Heart left ventricle (tissue), 16 donors: ENCODE measurements around the gene SLC39A9. TPM values are rescaled to one million over a fixed set of nuclear protein-coding genes. Genes with fewer than 3 reads are reported as not detected.

Experiments
- ATAC-seq, 4 donors: fragments of 200-7000 bp; cut with Tn5 transposase; one replicate each; pipeline ENCODE4 v1.9.1; 2020 to 2022; ENCODE audit warnings: moderate library complexity in 4 of 4, mild to moderate bottlenecking in 3 of 4, moderate number of reproducible peaks in 1 of 4
- DNase-seq, 5 donors: peaks; one replicate each; pipeline ENCODE4 v3.0.0-alpha.2; 2020
- H3K27ac ChIP-seq, 12 donors: fragments of 200-600 bp; sonication (generic) in 4 of 12; one replicate each; pipeline versions ENCODE4 v1.5.0 to v1.8.0; 2016 to 2022; ENCODE audit warnings: mild to moderate bottlenecking in 2 of 12
- H3K27me3 ChIP-seq, 9 donors: fragments of 200-600 bp; sonication (generic) in 2 of 9; one replicate each; pipeline versions ENCODE4 v1.5.1 to v1.8.0; 2016 to 2022; ENCODE audit warnings: mild to moderate bottlenecking in 3 of 9
- H3K36me3 ChIP-seq, 9 donors: fragments of 200-600 bp; sonication (generic) in 2 of 9; one replicate each; pipeline versions ENCODE4 v1.5.0 to v1.8.0; 2018 to 2022; ENCODE audit warnings: mild to moderate bottlenecking in 2 of 9
- H3K4me1 ChIP-seq, 12 donors: fragments of 200-600 bp; sonication (generic) in 4 of 12; one replicate each; pipeline versions ENCODE4 v1.5.0 to v1.8.0; 2016 to 2022; ENCODE audit warnings: mild to moderate bottlenecking in 3 of 12
- H3K4me3 ChIP-seq, 12 donors: fragments of 200-600 bp; sonication (generic) in 4 of 12; one replicate each; pipeline versions ENCODE4 v1.5.0 to v1.8.0; 2017 to 2022; ENCODE audit warnings: mild to moderate bottlenecking in 9 of 12, moderate library complexity in 4 of 12
- H3K9me3 ChIP-seq, 12 donors: fragments of 200-600 bp; sonication (generic) in 4 of 12; one replicate each; pipeline versions ENCODE4 v1.5.0 to v1.8.0; 2016 to 2022; ENCODE audit warnings: mild to moderate bottlenecking in 1 of 12
- POLR2A ChIP-seq, 2 donors: fragments of 450-650 bp; IDR thresholded peaks; one replicate each; pipeline ENCODE4 v1.6.1; 2017; ENCODE audit warnings: antibody characterized with exemption in 2 of 2, mild to moderate bottlenecking in 2 of 2, moderate library complexity in 2 of 2
- WGBS, 4 donors: extraction: QIAGEN DNeasy Blood & Tissue Kit in 2 of 4; methylation state at CpG; one replicate each; pipeline versions ENCODE4 v1.1.5 to v1.1.7; 2013 to 2018; 5-methylcytosine and 5-hydroxymethylcytosine counted together
- intact Hi-C, 10 donors: fragments of 100-400 bp; cut with DNase I; formaldehyde crosslinking; loops; one replicate each; pipeline versions ENCODE4 v1.11.1 to v1.14.2; 2022
- polyA plus RNA-seq, 2 donors: library from polyadenylated mRNA; stranded (reverse); fragments of 200-250 nt; gene quantifications; one replicate each; pipeline ENCODE4 v1.2.3, GENCODE V29; 2013
- total RNA-seq, 9 donors: library from RNA; depleted of rRNA in 2 of 9; stranded (reverse); fragments of >200 nt in 2 of 9; fragmentation: NEBNext Ultra II Directional in 3 of 9; extraction: Animal tissue kit (Norgen Biotek cat#: 25700) in 3 of 9; gene quantifications; one replicate each; pipeline versions ENCODE4 v1.1.0 to v1.2.4, GENCODE V29; 2016 to 2023
- TF ChIP-seq, protein P1 (sequence below), 12 donors: fragments of 200-600 bp; sonication (generic) in 4 of 12; IDR thresholded peaks; one replicate each; pipeline versions ENCODE4 v1.5.0 to v1.8.0; 2018 to 2022; ENCODE audit warnings: antibody characterized with exemption in 12 of 12, mild to moderate bottlenecking in 5 of 12
- donor health status: ischemic (EF 13 %, LVEDD 7.1; RV severe dilation, severe dysfunction).
- donor health status: healthy with polysubstance abuse.
- donor health status: DM: no; HTN: yes; CAD: no.
- donor health status: DM: no; HTN: no; CAD: no.
- donor health status: ischemic (EF 25% LVEDD 6.9; RV normal size, moderate dysfunction).
- donor health status: ischemic (EF 25% LVEDD 5.7; RV mildly dilated, moderate dysfunction).
- donor health status: healthy.
- donor health status: DM: yes; HTN: yes; CAD: no.
- donor health status: ischemic (EF 35%, LVEDD 5.7; RV mildly dilated, moderate dysfunction).
- donor health status: nonischemic (EF 11% LVEDD 7.7; RV severe dilation, severe dysfunction).
- donor health status: DM: yes; HTN: yes; CAD: no.
- donor health status: PGD.
- donor health status: ischemic (EF 29% LVEDD 5.4; RV normal size, mild dysfunction).
- donor health status: nonischemic (EF 23%, LVEDD 6.1; RV moderate dilation, normal function).

SLC39A9 gene
- total and polyA plus RNA-seq, 11 donors = 7.2 to 37.5 (median 25.5) TPM

DNA sequence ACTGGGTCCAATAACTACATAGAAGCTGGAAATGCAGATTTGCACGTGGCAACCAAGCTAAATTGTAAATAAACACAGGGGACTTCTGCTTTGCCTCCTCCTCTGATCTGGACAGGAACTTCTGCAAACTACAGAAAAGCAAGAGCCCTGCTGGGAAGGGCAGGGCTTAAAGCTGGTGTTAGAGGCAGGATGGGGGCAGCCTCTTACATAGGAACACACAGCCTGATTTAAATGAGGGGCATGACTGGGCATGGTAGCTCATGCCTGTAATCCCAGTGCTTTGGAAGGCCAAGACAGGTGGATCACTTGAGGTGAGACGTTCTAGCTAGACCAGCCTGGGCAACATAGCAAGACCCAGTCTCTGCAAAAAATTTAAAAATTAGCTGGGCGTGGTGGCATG is 47.1 kb upstream of the SLC39A9 start:
- intact Hi-C loops = loop anchor here in 1 of 10 donors (5.0 kb wide), 1 partner anchor 94 kb away; no protein-coding TSS in a partner anchor
- Histone ChIP-seq H3K4me3 (no peak overlapping the region), H3K9me3 (no peaks in the 10 kb centered on the region), H3K4me1 (peaks cover 0 to 23% (median 11%) of the 10 kb centered on the region in 12 donors), H3K27me3 (no peaks in the 10 kb centered on the region), H3K36me3 (peaks cover 0 to 39% (median 21%) of the 10 kb centered on the region in 9 donors), H3K27ac (no peak overlapping the region)
- no peak for ATAC-seq
- 68 to 80% (median 75%) methylated on average over 3 of the region's 3 CpGs for WGBS, 4 donors
- no peak for DNase-seq
- TF ChIP-seq, protein P1, sequence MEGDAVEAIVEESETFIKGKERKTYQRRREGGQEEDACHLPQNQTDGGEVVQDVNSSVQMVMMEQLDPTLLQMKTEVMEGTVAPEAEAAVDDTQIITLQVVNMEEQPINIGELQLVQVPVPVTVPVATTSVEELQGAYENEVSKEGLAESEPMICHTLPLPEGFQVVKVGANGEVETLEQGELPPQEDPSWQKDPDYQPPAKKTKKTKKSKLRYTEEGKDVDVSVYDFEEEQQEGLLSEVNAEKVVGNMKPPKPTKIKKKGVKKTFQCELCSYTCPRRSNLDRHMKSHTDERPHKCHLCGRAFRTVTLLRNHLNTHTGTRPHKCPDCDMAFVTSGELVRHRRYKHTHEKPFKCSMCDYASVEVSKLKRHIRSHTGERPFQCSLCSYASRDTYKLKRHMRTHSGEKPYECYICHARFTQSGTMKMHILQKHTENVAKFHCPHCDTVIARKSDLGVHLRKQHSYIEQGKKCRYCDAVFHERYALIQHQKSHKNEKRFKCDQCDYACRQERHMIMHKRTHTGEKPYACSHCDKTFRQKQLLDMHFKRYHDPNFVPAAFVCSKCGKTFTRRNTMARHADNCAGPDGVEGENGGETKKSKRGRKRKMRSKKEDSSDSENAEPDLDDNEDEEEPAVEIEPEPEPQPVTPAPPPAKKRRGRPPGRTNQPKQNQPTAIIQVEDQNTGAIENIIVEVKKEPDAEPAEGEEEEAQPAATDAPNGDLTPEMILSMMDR (IDR thresholded peaks at IDR 0.05) = no peak
- no peak for TF ChIP-seq POLR2A (IDR thresholded peaks at IDR 0.05)

DNA sequence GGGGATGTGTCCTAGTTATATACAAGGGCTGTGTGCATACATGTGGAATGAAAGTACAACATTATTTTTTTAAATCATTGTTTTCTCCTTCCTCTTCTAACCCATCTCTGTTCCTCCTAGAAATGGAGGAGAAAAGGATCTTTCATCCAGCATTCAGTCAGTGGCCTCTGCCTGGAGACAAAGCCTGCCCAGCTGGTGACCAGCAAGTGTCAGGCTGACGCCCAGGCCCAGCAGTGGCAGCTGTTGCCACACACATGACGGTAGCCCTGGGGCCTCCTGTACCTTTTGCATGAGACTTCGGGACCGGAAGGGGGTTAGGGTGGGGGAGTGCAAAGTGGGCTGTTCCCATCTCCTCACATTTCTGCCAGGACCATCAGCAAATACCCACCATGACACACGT is 46.6 kb upstream of the SLC39A9 start:
- H3K4me1 ChIP-seq = peaks cover 0 to 23% (median 11%) of the 10 kb centered on the region in 12 donors
- H3K4me3 ChIP-seq = no peak overlapping the region
- no peaks in the 10 kb centered on the region for H3K9me3 ChIP-seq
- TF ChIP-seq, protein P1 (IDR thresholded peaks at IDR 0.05) = no peak
- no peak for TF ChIP-seq POLR2A (IDR thresholded peaks at IDR 0.05)
- H3K27me3 ChIP-seq = no peaks in the 10 kb centered on the region
- intact Hi-C loops = loop anchor here in 1 of 10 donors (5.0 kb wide), 1 partner anchor 95 kb away; no protein-coding TSS in a partner anchor
- H3K27ac ChIP-seq = no peak overlapping the region
- ATAC-seq = no peak
- DNase-seq = no peak
- H3K36me3 ChIP-seq = peaks cover 0 to 38% (median 21%) of the 10 kb centered on the region in 9 donors
- WGBS, 4 donors = 69 to 91% (median 87%) methylated on average over 5 of the region's 5 CpGs

DNA sequence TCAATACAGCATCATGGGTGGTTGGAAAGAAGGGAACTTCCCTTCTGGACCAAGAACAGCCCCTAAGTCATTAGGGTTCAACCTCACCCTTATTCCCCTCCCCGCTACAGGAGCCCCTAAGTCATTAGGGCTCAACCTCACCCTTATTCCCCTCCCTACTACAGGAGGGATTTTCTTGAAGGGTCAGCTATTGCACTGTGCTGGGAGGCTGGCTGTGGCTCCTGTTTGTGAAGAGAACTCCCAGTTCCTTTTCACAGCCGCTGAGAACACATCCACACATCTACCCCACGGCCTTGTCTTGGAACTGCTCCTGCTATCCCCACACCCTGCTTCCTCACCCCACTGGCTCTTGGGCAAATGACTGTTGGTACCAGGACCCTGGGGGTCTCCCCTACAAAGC is 45.3 kb upstream of the SLC39A9 start:
- Histone ChIP-seq H3K9me3 (no peaks in the 10 kb centered on the region), H3K27ac (no peak overlapping the region), H3K27me3 (no peaks in the 10 kb centered on the region), H3K4me3 (no peak overlapping the region), H3K4me1 (peaks cover 0 to 23% (median 11%) of the 10 kb centered on the region in 12 donors), H3K36me3 (peaks cover 0 to 27% (median 16%) of the 10 kb centered on the region in 9 donors)
- 86 to 96% (median 92%) methylated on average over 3 of the region's 3 CpGs for WGBS, 4 donors
- TF ChIP-seq, protein P1 (IDR thresholded peaks at IDR 0.05) = no peak
- no peak for TF ChIP-seq POLR2A (IDR thresholded peaks at IDR 0.05)
- no peak for DNase-seq
- intact Hi-C loops = loop anchor here in 1 of 10 donors (5.0 kb wide), 1 partner anchor 96 kb away; no protein-coding TSS in a partner anchor
- ATAC-seq = no peak

DNA sequence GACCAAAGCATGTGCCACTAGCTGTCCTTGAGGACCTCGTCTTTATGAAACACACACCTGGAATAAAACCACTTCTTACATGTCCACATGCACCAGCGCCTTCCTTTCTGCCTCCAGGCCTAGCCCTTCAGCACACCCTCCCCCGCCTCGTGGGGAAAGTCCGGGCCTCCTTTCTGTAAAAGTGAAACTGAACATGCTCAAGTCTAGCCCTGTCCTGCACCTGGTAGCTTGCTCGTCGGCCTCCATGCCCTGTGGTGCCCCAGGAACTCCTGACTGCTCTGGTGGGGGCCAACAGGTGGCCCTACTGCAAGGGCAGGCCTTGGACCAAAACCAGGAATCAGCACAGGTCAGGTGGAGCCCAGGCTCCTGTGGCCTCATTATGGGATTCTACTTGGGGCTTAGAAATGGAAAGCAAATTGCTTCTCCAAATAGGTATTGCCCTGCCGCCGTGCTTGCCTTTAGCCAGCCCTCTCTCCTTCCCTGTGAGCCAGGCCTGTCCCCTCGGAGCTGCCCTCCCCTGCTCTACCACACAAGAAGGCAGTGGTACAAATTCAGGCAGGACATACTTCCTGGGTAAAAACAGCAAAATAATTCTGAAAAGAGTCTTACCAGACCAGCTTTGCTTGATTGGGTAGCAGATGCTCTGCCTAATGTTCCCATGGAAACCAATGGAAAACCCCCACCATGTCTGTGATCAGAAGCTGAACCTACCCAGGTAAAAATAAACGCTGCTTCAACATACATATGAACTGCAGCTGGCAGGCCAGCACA is 43.9 kb upstream of the SLC39A9 start:
- 71 to 81% (median 77%) methylated on average over 9 to 11 of the region's 11 CpGs for WGBS, 4 donors
- peaks cover 0 to 16% (median 7%) of the 10 kb centered on the region in 9 donors for H3K36me3 ChIP-seq
- no peak for ATAC-seq
- peaks cover 0 to 23% (median 11%) of the 10 kb centered on the region in 12 donors for H3K4me1 ChIP-seq
- H3K27ac ChIP-seq = peak overlapping the region in 1 of 12 donors; percentile 5
- H3K27me3 ChIP-seq = no peaks in the 10 kb centered on the region
- no peak for DNase-seq
- intact Hi-C loops = loop anchor here in 3 of 10 donors (5.0 kb wide), 1 partner anchor 97 kb away; no protein-coding TSS in a partner anchor
- no peak overlapping the region for H3K4me3 ChIP-seq
- TF ChIP-seq POLR2A (IDR thresholded peaks at IDR 0.05) = no peak
- TF ChIP-seq, protein P1 (IDR thresholded peaks at IDR 0.05) = no peak
- H3K9me3 ChIP-seq = no peaks in the 10 kb centered on the region
